GM18868 (cell line): ENCODE measurements around the gene NAA11.
"Not testable (repeated sequence)": the region's sequence is repeated elsewhere in the genome, so short reads cannot be mapped to it uniquely, and the experiment has no call there.

Source experiments
- ATAC-seq: cut with Tn5 transposase; IDR thresholded peaks from one replicate; pipeline ENCODE4 v1.9.1; 2021; ENCODE audit warnings: mild to moderate bottlenecking, moderate library complexity; ENCODE audit not compliant: unreplicated experiment

NAA11 gene

GRCh38 chr4:79311279-79311678 lies 14.6 kb downstream of the NAA11 start:
- ATAC-seq: no peak

- ATAC-seq: no peak
Observed at GRCh38 chr4:79308971-79309370, 16.9 kb downstream of the NAA11 start.

DNA sequence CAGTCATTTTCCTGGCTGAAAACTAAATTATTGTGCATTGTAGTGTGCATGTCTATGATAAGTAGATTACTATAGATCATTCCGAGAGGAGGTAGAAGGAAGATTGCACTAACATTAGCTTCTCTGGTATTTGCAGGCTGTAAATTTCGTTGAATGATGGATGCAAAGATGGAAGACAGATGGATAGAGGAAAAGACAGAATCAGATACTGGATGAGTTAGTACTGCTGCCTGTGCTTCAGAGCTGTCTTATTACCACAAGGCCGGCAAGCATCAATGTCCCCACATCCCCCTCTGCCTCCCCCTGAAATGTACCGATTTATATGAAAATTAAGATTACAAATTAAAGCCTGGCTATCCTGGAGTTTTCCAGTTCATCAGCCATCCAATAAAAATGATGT lies 17.7 kb downstream of the NAA11 start:
- no peak for ATAC-seq

DNA sequence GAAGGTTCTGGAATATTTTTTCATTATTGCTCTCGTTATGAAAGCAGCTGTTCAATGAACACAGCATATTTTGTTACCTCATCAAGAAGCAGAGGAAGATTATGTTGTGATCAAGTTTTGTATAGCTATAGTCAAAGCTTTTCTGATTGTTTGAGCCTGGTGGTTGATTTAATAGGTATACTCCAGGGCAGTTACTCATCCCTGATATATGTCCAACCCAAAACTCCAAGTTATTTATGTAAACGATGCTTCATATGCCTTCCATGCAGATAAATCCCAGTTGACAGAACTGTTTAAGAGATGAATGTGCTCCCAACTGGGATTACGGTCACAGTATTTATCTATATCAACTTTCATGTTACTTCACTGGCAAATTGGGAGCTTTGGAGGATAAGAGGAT lies 19.1 kb downstream of the NAA11 start:
- ATAC-seq: no peak

- ATAC-seq: no peak
Observed at GRCh38 chr4:79300280-79300679, 25.6 kb downstream of the NAA11 start.

- ATAC-seq: no peak
Observed at GRCh38 chr4:79298484-79298883, 27.4 kb downstream of the NAA11 start.

GRCh38 chr4:79298027-79298426 lies 27.8 kb downstream of the NAA11 start:
- no peak for ATAC-seq

- ATAC-seq: no peak
Observed at GRCh38 chr4:79297479-79297878, 28.4 kb downstream of the NAA11 start.

DNA sequence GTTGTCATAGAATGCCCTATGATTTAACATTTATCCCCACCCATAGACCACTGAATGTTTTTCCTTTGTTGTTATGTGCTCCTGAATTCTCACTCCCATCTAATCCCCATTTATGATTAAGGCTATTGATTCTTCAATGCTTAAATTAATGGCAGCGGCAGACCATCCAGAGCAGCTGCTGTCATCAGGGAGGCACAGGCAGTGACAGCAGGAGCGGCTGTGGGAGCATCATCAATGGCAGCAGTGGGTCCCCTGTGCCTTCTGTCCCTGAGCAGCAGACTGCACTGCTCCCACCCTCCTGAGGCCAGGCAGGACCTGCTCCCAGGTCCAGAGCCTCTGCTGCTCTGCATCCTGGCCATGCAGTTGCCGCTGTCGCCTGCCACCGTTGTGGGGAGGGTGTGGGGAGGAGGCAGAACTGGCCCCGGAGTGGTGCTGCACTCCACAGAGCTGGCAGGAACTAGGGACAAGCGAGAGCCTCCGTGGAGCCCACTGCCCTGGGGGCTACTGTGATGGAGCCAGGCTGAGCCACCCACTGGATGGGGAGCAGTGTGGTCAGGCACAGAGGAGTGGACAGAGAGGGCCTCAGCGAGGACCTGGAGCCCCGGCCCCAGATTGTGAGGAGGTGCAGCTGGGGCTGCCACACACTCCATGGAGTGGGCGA lies 29.0 kb downstream of the NAA11 start:
- ATAC-seq: no peak

- ATAC-seq: no peak
Observed at GRCh38 chr4:79295086-79295485, 30.8 kb downstream of the NAA11 start.

DNA sequence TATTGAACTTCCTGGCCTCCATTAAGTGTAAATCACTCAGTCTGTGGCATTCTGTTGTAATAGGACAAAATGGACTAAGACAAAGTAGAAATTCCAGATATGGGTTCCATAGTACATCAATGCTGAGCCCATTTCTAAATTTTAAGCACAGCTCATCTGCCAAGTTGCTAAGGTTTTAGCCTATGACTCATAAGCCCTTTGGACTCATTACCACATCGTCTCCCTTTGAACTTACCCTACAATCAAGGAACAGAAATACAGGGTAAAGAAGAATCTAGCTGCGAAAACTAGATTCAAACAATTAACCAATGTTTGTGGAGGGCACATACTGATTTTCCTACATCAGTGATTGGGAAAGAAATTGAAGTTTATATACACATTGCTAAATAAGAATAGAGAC lies 31.8 kb downstream of the NAA11 start:
- ATAC-seq: no peak

DNA sequence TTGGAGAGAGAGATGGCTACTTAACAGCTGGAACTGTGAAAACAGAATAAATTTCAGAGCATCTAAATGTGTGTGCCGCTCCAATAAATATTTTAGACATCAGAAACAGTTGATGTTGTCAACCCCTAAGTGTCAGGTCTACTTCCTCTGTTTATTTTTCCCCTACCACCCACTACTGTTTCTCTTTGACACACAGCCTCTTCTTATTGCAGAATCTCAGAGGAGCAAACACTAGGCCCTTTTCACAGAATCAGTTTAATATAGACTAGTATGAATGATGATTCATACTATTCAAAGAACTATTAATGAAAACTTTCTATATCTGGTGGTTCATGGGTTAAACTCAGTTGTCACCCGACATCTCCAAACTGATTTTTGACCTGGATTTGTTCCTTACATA lies 33.9 kb downstream of the NAA11 start:
- peak; percentile 85 for ATAC-seq

DNA sequence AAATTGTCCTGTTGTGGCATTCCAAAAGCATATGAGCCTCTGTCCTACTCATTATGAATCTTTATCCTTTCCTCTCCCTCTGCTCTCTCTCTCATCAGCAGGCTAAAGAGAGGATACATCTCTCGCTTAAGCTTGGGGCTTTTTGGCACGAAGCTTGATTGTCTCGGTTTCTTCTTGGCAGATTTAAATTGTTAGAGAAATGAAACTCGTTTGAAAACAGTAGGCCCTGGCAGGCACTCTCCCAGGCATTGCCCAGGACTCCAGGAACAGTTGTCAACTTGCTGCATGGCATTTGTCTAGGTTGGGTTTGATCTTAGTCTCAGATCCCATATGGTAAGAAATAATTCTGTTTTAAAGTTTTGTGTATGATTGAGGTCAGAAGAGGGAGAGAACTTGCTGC lies 35.5 kb downstream of the NAA11 start:
- ATAC-seq: no peak

- ATAC-seq: no peak
Observed at GRCh38 chr4:79288185-79288584, 37.7 kb downstream of the NAA11 start.

- no peak for ATAC-seq
Observed at GRCh38 chr4:79287718-79288117, 38.1 kb downstream of the NAA11 start.

DNA sequence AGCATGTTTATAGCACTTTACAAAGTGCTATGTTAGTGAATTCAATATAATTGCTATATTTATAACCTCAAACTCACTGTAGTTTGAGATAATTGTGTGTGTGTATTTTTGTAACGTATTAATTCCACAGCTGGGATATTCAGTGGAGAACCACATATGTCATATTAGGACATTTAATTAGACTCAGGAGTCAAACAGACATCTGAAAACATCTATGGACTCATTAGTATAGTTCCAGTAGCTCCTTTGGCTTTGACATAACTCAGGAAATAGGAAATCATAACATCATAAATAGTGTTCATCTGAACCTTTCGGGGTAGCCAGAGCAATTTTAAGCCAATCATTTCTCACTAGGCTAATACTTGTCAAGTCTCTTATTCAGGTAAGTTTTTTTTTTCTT lies 38.8 kb downstream of the NAA11 start:
- ATAC-seq: no peak

- ATAC-seq: no peak
Observed at GRCh38 chr4:79281566-79282359, 44.1 kb downstream of the NAA11 start.

- not testable (repeated sequence) for ATAC-seq
Observed at GRCh38 chr4:79277467-79277866, 48.4 kb downstream of the NAA11 start.

DNA sequence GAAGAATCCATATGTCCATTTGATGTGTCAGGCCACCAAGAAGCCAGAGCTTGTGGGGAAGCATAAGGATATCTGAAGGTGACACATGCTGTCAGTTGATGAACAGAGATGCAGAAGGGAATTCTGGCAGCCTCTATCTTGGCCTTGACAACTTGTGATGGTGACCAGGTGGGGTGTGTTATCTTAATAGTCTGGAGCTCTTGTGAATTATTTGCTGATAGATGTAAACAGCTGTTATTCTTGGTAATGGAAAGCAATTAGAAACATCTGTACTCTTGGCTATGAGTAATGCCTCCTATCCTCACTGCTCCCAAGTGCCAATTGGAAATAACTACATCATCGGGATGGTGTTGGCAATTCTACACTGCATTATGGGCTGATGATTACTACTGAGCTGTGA lies 51.9 kb downstream of the NAA11 start:
- no peak for ATAC-seq

- no peak for ATAC-seq
Observed at GRCh38 chr4:79272761-79273160, 53.1 kb downstream of the NAA11 start.

DNA sequence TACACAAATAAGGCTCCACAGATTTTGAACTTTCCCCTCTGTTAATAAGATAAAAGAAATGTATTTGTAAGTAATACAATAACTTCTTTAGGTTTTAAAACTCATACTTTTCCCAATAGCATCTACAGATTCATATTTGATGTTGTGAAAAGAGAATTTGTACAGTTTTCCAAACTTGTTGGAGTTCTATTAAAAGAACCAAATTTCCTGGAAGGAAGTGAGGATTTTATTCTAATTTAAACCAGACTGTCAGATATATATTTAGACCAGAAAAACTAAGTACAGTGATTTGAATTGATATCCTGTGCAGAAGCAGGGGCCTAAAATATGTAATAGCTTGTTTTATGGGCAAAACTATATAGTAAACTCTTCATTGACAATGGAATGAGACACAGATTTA lies 53.7 kb downstream of the NAA11 start:
- ATAC-seq: no peak

GRCh38 chr4:79267671-79268070 lies 58.2 kb downstream of the NAA11 start:
- ATAC-seq: no peak
